SKM-1 (cell line): ENCODE results near the gene ADAM19.
A peak's percentile ranks its signal among the peaks of the same experiment; 100 is the strongest.
"Not testable (repeated sequence)": the region's sequence is repeated elsewhere in the genome, so short reads cannot be mapped to it uniquely, and the experiment has no call there.

Source experiments
- DNase-seq: peaks from one replicate; lab custom pipeline; 2025; ENCODE audit not compliant: unreplicated experiment; lab: John Stamatoyannopoulos, UW

ADAM19 gene

GRCh38 chr5:157444224-157444623, 131.4 kb downstream of the ADAM19 start:
- DNase-seq: no peak

GRCh38 chr5:157443041-157443549, 132.5 kb downstream of the ADAM19 start:
- DNase-seq: no peak

GRCh38 chr5:157434096-157434495, 141.5 kb downstream of the ADAM19 start:
- DNase-seq: no peak

- peak; percentile 73 for DNase-seq
Measured at GRCh38 chr5:157431544-157432200, 143.9 kb downstream of the ADAM19 start.

- not testable (repeated sequence) for DNase-seq
Measured at GRCh38 chr5:157429920-157430319, 145.7 kb downstream of the ADAM19 start.
